ENCODE measurements around the gene DERA. TPM values are rescaled to one million over a fixed set of nuclear protein-coding genes. Genes with fewer than 3 reads are reported as not detected.

The DERA gene
- total and polyA plus RNA-seq, 12 donors: 15.9 to 72.3 (median 31.4) TPM

- no peak overlapping the region for H3K27ac ChIP-seq
- intact Hi-C loops (cut with DNase I): no loop called here
- H3K36me3 ChIP-seq (replicated peaks in 1 of 2): no peaks in the 10 kb centered on the region
- peaks cover 0 to 9% of the 10 kb centered on the region in 2 donors for H3K4me1 ChIP-seq (replicated peaks in 1 of 2)
- no peaks in the 10 kb centered on the region for H3K9me3 ChIP-seq (replicated peaks in 1 of 3)
- no peak for DNase-seq
- no peaks in the 10 kb centered on the region for H3K27me3 ChIP-seq
- H3K4me3 ChIP-seq: no peak overlapping the region
- TF ChIP-seq POLR2A (IDR thresholded peaks at IDR 0.05) (no peak), CTCF (IDR thresholded peaks at IDR 0.05) (no peak)
- WGBS, 4 donors: 66 to 72% (median 70%) methylated on average over 3 of the region's 3 CpGs
Observed at GRCh38 chr12:15931590-15932053, 20.5 kb downstream of the DERA start.

DNA sequence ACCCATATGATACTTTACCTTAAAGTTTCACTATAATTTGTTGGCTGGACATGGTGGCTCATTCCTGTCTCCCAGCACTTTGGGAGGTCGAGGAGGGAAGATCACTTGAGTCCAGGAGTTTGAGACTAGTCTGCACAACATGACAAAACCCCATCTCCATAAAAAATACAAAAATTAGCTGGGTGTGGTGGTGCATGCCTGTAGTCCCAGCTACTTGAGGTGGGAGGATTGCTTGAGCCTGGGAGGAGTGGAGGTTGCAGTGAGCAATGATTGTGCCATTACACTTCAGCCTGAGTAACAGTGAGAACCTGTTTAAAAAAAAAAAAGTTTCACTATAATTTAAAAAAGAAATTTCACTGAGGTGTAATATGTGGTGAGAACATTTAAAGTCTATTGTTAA lies 21.2 kb downstream of the DERA start:
- Histone ChIP-seq H3K27me3 (no peaks in the 10 kb centered on the region), H3K9me3 (replicated peaks in 1 of 3) (no peaks in the 10 kb centered on the region), H3K27ac (no peak overlapping the region), H3K4me1 (replicated peaks in 1 of 2) (peaks cover 0 to 9% of the 10 kb centered on the region in 2 donors), H3K4me3 (no peak overlapping the region), H3K36me3 (replicated peaks in 1 of 2) (no peaks in the 10 kb centered on the region)
- intact Hi-C loops (cut with DNase I): no loop called here
- WGBS, 4 donors: 97 to 100% (median 100%) methylated on average over 1 of the region's 1 CpG
- TF ChIP-seq CTCF (IDR thresholded peaks at IDR 0.05): no peak
- TF ChIP-seq POLR2A (IDR thresholded peaks at IDR 0.05): no peak
- DNase-seq: no peak

DNA sequence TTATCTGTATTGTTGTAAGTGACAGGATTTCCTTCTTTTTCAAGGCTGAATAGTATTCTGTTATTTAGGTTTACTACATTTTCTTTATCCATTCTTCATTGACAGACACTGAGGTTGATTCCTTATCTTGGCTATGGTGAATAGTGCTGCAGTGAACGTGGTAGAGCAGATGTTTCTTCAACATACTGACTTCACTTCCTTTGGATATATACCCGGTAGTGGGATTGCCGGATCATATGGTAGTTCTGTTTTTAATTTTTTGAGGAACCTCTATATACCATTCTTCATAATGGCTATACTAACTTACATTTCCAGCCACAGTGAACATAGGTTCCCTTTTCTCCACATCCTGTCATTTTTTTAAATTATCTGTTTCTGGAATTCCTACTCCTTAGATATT lies 21.8 kb downstream of the DERA start:
- WGBS, 4 donors: 76 to 82% (median 77%) methylated on average over 3 of the region's 3 CpGs
- Histone ChIP-seq H3K27me3 (no peaks in the 10 kb centered on the region), H3K4me1 (replicated peaks in 1 of 2) (peaks cover 0 to 8% of the 10 kb centered on the region in 2 donors), H3K4me3 (no peak overlapping the region), H3K36me3 (replicated peaks in 1 of 2) (no peaks in the 10 kb centered on the region), H3K27ac (no peak overlapping the region), H3K9me3 (replicated peaks in 1 of 3) (no peaks in the 10 kb centered on the region)
- TF ChIP-seq CTCF (IDR thresholded peaks at IDR 0.05): no peak
- no peak for TF ChIP-seq POLR2A (IDR thresholded peaks at IDR 0.05)
- intact Hi-C loops (cut with DNase I): no loop called here
- DNase-seq: no peak

GRCh38 chr12:15933751-15934150 lies 22.6 kb downstream of the DERA start:
- Histone ChIP-seq H3K27me3 (no peaks in the 10 kb centered on the region), H3K9me3 (replicated peaks in 1 of 3) (peaks cover 0 to 5% (median 3%) of the 10 kb centered on the region in 3 donors), H3K27ac (no peak overlapping the region), H3K4me1 (replicated peaks in 1 of 2) (peaks cover 0 to under 1% of the 10 kb centered on the region in 2 donors), H3K36me3 (replicated peaks in 1 of 2) (no peaks in the 10 kb centered on the region), H3K4me3 (no peak overlapping the region)
- WGBS, 4 donors: 80 to 96% (median 96%) methylated on average over 3 of the region's 3 CpGs
- no peak for DNase-seq
- TF ChIP-seq POLR2A (IDR thresholded peaks at IDR 0.05) (no peak), CTCF (IDR thresholded peaks at IDR 0.05) (no peak)
- intact Hi-C loops (cut with DNase I): no loop called here

All from adrenal gland (tissue), 12 donors.